Mammary microvascular endothelial cell (primary cell): ENCODE results near the gene OSER1. TPM values are rescaled to one million over a fixed set of nuclear protein-coding genes. Genes with fewer than 3 reads are reported as not detected.

ENCODE experiments used
- total RNA-seq: library from RNA; depleted of rRNA; stranded (reverse); fragments of >200 nt; gene quantifications from 2 replicates; pipeline ENCODE4 v1.2.3, GENCODE V29; 2015

OSER1 gene
- 28.0 and 34.4 TPM in 2 replicates for total RNA-seq

GRCh38 chr20:44210406-44211176, at the start of gene OSER1:
Gene OSER1 (minus strand): TSS chr20:44210771. CDS start chr20:44206957, 3,814 bp downstream.

GRCh38 chr20:44247131-44247571, 36.6 kb upstream of the OSER1 start, which contains the start of gene GDAP1L1:
Gene GDAP1L1 (plus strand): TSS chr20:44247308. CDS start chr20:44247335, 27 bp downstream.

GRCh38 chr20:44187054-44187771, 23.4 kb downstream of the OSER1 start, which contains the start of gene JPH2:
Gene JPH2 (minus strand): TSS chr20:44187188. CDS start chr20:44186705, 483 bp downstream.

Other genes with a start within 250 kb of the OSER1 start
- 1.1 TPM in 2 replicates for gene JPH2, start 23.6 kb downstream of the OSER1 start, total RNA-seq
- not detected in 2 replicates for gene GDAP1L1, start 36.5 kb upstream of the OSER1 start, total RNA-seq
- gene FITM2, start 100.4 kb upstream of the OSER1 start, total RNA-seq = 4.8 and 5.3 TPM in 2 replicates
- not detected in 2 replicates for gene R3HDML, start 126.3 kb upstream of the OSER1 start, total RNA-seq
- not detected in 2 replicates for gene HNF4A, start 144.9 kb upstream of the OSER1 start, total RNA-seq